CD4-positive, alpha-beta T cell treated with Interferon gamma for 1 hour (primary cell): ENCODE results near the gene NTRK2.

Experiments
- DNase-seq: peaks from one replicate; pipeline ENCODE4 v3.0.0-alpha.2; 2020

NTRK2 gene

GRCh38 chr9:84900421-84900820, 230.9 kb downstream of the NTRK2 start:
- DNase-seq = no peak

- no peak for DNase-seq
Observed at GRCh38 chr9:84903963-84904362, 234.4 kb downstream of the NTRK2 start.

- DNase-seq = no peak
Observed at GRCh38 chr9:84916769-84917168, 247.2 kb downstream of the NTRK2 start.

- no peak for DNase-seq
Observed at GRCh38 chr9:84917366-84918070, 248.0 kb downstream of the NTRK2 start.

- no peak for DNase-seq
Observed at GRCh38 chr9:84919440-84919839, 249.9 kb downstream of the NTRK2 start.

GRCh38 chr9:84921175-84921574, 251.6 kb downstream of the NTRK2 start:
- DNase-seq = no peak

GRCh38 chr9:84922051-84922450, 252.5 kb downstream of the NTRK2 start:
- DNase-seq = no peak

- DNase-seq = no peak
Observed at GRCh38 chr9:84924266-84924665, 254.7 kb downstream of the NTRK2 start.

GRCh38 chr9:84925225-84925872, 255.8 kb downstream of the NTRK2 start:
- no peak for DNase-seq

- DNase-seq = no peak
Observed at GRCh38 chr9:84926793-84927192, 257.3 kb downstream of the NTRK2 start.

- DNase-seq = no peak
Observed at GRCh38 chr9:84928419-84928818, 258.9 kb downstream of the NTRK2 start.

GRCh38 chr9:84929068-84929467, 259.5 kb downstream of the NTRK2 start:
- no peak for DNase-seq

- DNase-seq = no peak
Observed at GRCh38 chr9:84932915-84933527, 263.5 kb downstream of the NTRK2 start.

GRCh38 chr9:84935528-84936117, 266.1 kb downstream of the NTRK2 start:
- DNase-seq = no peak

GRCh38 chr9:84937180-84937579, 267.7 kb downstream of the NTRK2 start:
- DNase-seq = no peak

GRCh38 chr9:84937581-84937980, 268.1 kb downstream of the NTRK2 start:
- DNase-seq = no peak

GRCh38 chr9:84939774-84940173, 270.2 kb downstream of the NTRK2 start:
- DNase-seq = no peak

GRCh38 chr9:84940294-84940693, 270.8 kb downstream of the NTRK2 start:
- DNase-seq = no peak

- no peak for DNase-seq
Observed at GRCh38 chr9:84941792-84942191, 272.3 kb downstream of the NTRK2 start.

- DNase-seq = no peak
Observed at GRCh38 chr9:84943482-84944050, 274.0 kb downstream of the NTRK2 start.

- no peak for DNase-seq
Observed at GRCh38 chr9:84945878-84946538, 276.5 kb downstream of the NTRK2 start.

- DNase-seq = no peak
Observed at GRCh38 chr9:84947412-84947972, 278.0 kb downstream of the NTRK2 start.

- no peak for DNase-seq
Observed at GRCh38 chr9:84949258-84949657, 279.7 kb downstream of the NTRK2 start.
